Panc1 (cell line): ENCODE results near the gene OR51I1. TPM values are rescaled to one million over a fixed set of nuclear protein-coding genes. Genes with fewer than 3 reads are reported as not detected.

ENCODE experiments used
- ATAC-seq: fragments of 200-7000 bp; cut with Tn5 transposase; 2 replicates; pipeline ENCODE4 v1.9.1; 2020; ENCODE audit warnings: mild to moderate bottlenecking, moderate library complexity
- BruUV-seq: library from RNA; stranded (reverse); fragments of 400-500 nt; replicated peaks from 2 replicates; lab custom pipeline; 2021; lab: Mats Ljungman, UMichigan
- CTCF ChIA-PET: fragments of 300-600 bp; sonication (Branson Sonifier 250); formaldehyde crosslinking; loops from one replicate; lab custom pipeline; 2022; ENCODE audit warnings: antibody characterized with exemption; lab: Charles Lee
- POLR2A ChIA-PET: fragments of 300-600 bp; sonication (Branson Sonifier 250); formaldehyde crosslinking; loops from one replicate; lab custom pipeline; 2022; ENCODE audit warnings: antibody characterized with exemption; lab: Charles Lee
- DNase-seq: peaks from one replicate; pipeline ENCODE4 v3.0.0-alpha.2; 2010; ENCODE audit warnings: low read depth, low spot score
- H3K27ac ChIP-seq: 2 replicates; pipeline ENCODE4 v1.5.1; 2011; ENCODE audit warnings: mild to moderate bottlenecking, low read length, inconsistent platforms
- H3K27me3 ChIP-seq: fragments of 200-500 bp; sonication (Bioruptor generic); 2 replicates; pipeline ENCODE4 v1.6.0; 2014; ENCODE audit warnings: low read length, inconsistent platforms; ENCODE audit not compliant: control insufficient read depth, insufficient read depth
- H3K36me3 ChIP-seq: fragments of 200-500 bp; sonication (Bioruptor generic); 2 replicates; pipeline ENCODE4 v1.5.1; 2014; ENCODE audit warnings: inconsistent platforms, mild to moderate bottlenecking, low read length, moderate library complexity; ENCODE audit not compliant: control insufficient read depth, insufficient read depth
- H3K4me1 ChIP-seq: 2 replicates; pipeline ENCODE4 v1.5.1; 2011; ENCODE audit warnings: inconsistent platforms, mild to moderate bottlenecking, low read length, moderate library complexity; ENCODE audit not compliant: control insufficient read depth, insufficient read depth
- H3K4me3 ChIP-seq, 2 experiments: 2 replicates each; pipeline ENCODE4 v1.5.1; 2011 to 2012; ENCODE audit warnings: low read depth in 2 of 2, low read length in 2 of 2, mild to moderate bottlenecking in 2 of 2, inconsistent platforms in 1 of 2, moderate library complexity in 1 of 2
- H3K9me3 ChIP-seq: fragments of 200-500 bp; sonication (Bioruptor generic); 2 replicates; pipeline ENCODE4 v1.5.1; 2014; ENCODE audit warnings: low read depth, mild to moderate bottlenecking, inconsistent platforms, low read length, moderate library complexity; ENCODE audit not compliant: control insufficient read depth, insufficient read depth
- CTCF ChIP-seq: fragments of 450-650 bp; IDR thresholded peaks from 2 replicates; pipeline ENCODE4 v1.5.1; 2017; ENCODE audit warnings: mild to moderate bottlenecking
- POLR2AphosphoS5 ChIP-seq: IDR thresholded peaks from 2 replicates; pipeline ENCODE4 v1.6.1; 2012; ENCODE audit warnings: mild to moderate bottlenecking, low read depth, low read length, moderate library complexity
- REST ChIP-seq, 2 experiments: IDR thresholded peaks; 2 replicates each; pipeline ENCODE4 v1.6.1; 2011 to 2012; ENCODE audit warnings: low read depth in 2 of 2, control low read depth in 1 of 2, low read length in 1 of 2, mild to moderate bottlenecking in 1 of 2, moderate library complexity in 1 of 2; ENCODE audit not compliant: insufficient read depth in 1 of 2
- SIN3A ChIP-seq: IDR thresholded peaks from 2 replicates; pipeline ENCODE4 v1.6.1; 2012; ENCODE audit warnings: low read depth, mild to moderate bottlenecking, low read length, moderate library complexity, borderline replicate concordance; ENCODE audit not compliant: insufficient read depth
- TCF7L2 ChIP-seq: IDR thresholded peaks from 2 replicates; pipeline ENCODE4 v1.6.1; 2011; ENCODE audit warnings: mild to moderate bottlenecking, low read depth, low read length, inconsistent platforms
- in situ Hi-C: cut with HindIII; loops from 2 replicates; pipeline ENCODE4 v1.10.0; 2016; ENCODE audit warnings: low sequenced_read_pairs, low pct_unique_long_range_greater_than_20kb
- intact Hi-C: fragments of 100-400 bp; cut with micrococcal nuclease; formaldehyde crosslinking; loops from one replicate; pipeline ENCODE4 v1.10.0; 2022; ENCODE audit not compliant: unreplicated experiment
- total RNA-seq: library from RNA; stranded (reverse); gene quantifications from one replicate; pipeline ENCODE4 v1.2.1, GENCODE V29; 2021; ENCODE audit not compliant: unreplicated experiment

The OR51I1 gene
- total RNA-seq, 1 experiment from 2014 or later, result not detected

- ATAC-seq (no peak), DNase-seq (no peak)
- TF ChIP-seq TCF7L2, result no peak
- TF ChIP-seq SIN3A, result no peak
- in situ Hi-C loops, result no loop called here
- ChIA-PET POLR2A (no interaction called here), CTCF (no interaction called here)
- Histone ChIP-seq H3K27me3 (no peaks in the 10 kb centered on the region), H3K9me3 (no peaks in the 10 kb centered on the region), H3K4me1 (no peaks in the 10 kb centered on the region), H3K4me3 (no peak overlapping the region), H3K27ac (no peak overlapping the region), H3K36me3 (no peaks in the 10 kb centered on the region)
- intact Hi-C loops, result no loop called here
- BruUV-seq, result no TSS peak
These were observed 19.8 kb upstream of the OR51I1 start for GRCh38 chr11:5460983-5461621.

GRCh38 chr11:5449432-5449831 is 8.1 kb upstream of the OR51I1 start:
- CTCF ChIA-PET, result no interaction called here
- Histone ChIP-seq H3K4me1 (no peaks in the 10 kb centered on the region), H3K27ac (no peak overlapping the region), H3K4me3 (no peak overlapping the region), H3K36me3 (no peaks in the 10 kb centered on the region), H3K27me3 (no peaks in the 10 kb centered on the region; the same call in none of the 2 replicates), H3K9me3 (no peaks in the 10 kb centered on the region)
- no peak for ATAC-seq
- TF ChIP-seq POLR2AphosphoS5 (no peak), CTCF (no peak), SIN3A (no peak), TCF7L2 (no peak), REST (IDR thresholded peaks at IDR 0.05; ENCODE audit: insufficient read depth in 1 of 2, low read depth in 2 of 2, low read length in 1 of 2) (no peak)
- no TSS peak for BruUV-seq
- POLR2A ChIA-PET, result no interaction called here
- in situ Hi-C loops (no loop called here), intact Hi-C loops (no loop called here)
- DNase-seq, result no peak

- POLR2A ChIA-PET, result no interaction called here
- Histone ChIP-seq H3K27me3 (no peaks in the 10 kb centered on the region; the same call in none of the 2 replicates), H3K27ac (no peak within 1 kb of the TSS), H3K4me3 (no peak within 1 kb of the TSS), H3K36me3 (no peaks in the 10 kb centered on the region), H3K4me1 (no peaks in the 10 kb centered on the region), H3K9me3 (no peaks in the 10 kb centered on the region)
- in situ Hi-C loops, result no loop called here
- intact Hi-C loops, result no loop called here
- no TSS peak for BruUV-seq
- CTCF ChIA-PET, result no interaction called here
- TF ChIP-seq POLR2AphosphoS5 (no peak), REST (IDR thresholded peaks at IDR 0.05; ENCODE audit: insufficient read depth in 1 of 2, low read depth in 2 of 2, low read length in 1 of 2) (no peak)
- ATAC-seq (no peak), DNase-seq (no peak)
These were observed 7.7 kb upstream of the OR51I1 start, which contains the start of gene OR51I2 for GRCh38 chr11:5449023-5449422. Gene OR51I2 (plus strand): TSS chr11:5449323. CDS start chr11:5453489, 4,166 bp downstream.
